ENCODE results near the gene HACD1.

- no peak for TF ChIP-seq MAX (IDR thresholded peaks at IDR 0.05; ENCODE audit: low read depth, low read length)
- TF ChIP-seq EGR1 (IDR thresholded peaks at IDR 0.05; ENCODE audit: borderline replicate concordance in 1 of 2, low read depth in 2 of 2, low read length in 2 of 2): no peak
- no peak for TF ChIP-seq POLR2A (IDR thresholded peaks at IDR 0.05; ENCODE audit: low read depth, low read length)
- no peak for TF ChIP-seq CTCF (IDR thresholded peaks at IDR 0.05 in 2 of 3, conservative IDR thresholded peaks at IDR 0.05 in 1 of 3; ENCODE audit: control insufficient read depth in 2 of 3, extremely low read depth in 1 of 3, insufficient read depth in 1 of 3, low read depth in 3 of 3, low read length in 3 of 3)
- TF ChIP-seq ETV6 (conservative IDR thresholded peaks at IDR 0.05 in 1 of 2, IDR thresholded peaks at IDR 0.05 in 1 of 2; ENCODE audit: borderline replicate concordance in 1 of 2, low read depth in 1 of 2): no peak
- no peak for TF ChIP-seq POLR2AphosphoS5 (IDR thresholded peaks at IDR 0.05; ENCODE audit: low read length)
- TF ChIP-seq CBX3 (IDR thresholded peaks at IDR 0.05; ENCODE audit: borderline replicate concordance, low read depth): no peak
- TF ChIP-seq JUND (IDR thresholded peaks at IDR 0.05; ENCODE audit: low read depth, low read length): no peak
- TF ChIP-seq BRCA1 (IDR thresholded peaks at IDR 0.05; ENCODE audit: low read depth, low read length): no peak
- no peak for TF ChIP-seq TCF12 (IDR thresholded peaks at IDR 0.05; ENCODE audit: low read depth, low read length)
- TF ChIP-seq NFIC (IDR thresholded peaks at IDR 0.05; ENCODE audit: low read depth, low read length): no peak
- no peak for TF ChIP-seq RAD51 (IDR thresholded peaks at IDR 0.05)
- TF ChIP-seq STAT3 (IDR thresholded peaks at IDR 0.05; ENCODE audit: low read depth, low read length): no peak
Measured at GRCh38 chr10:17665747-17666146, 48.6 kb upstream of the HACD1 start.

Data from GM12878 (cell line).